Hippocampal formation (tissue), 2 donors: ENCODE results near the gene PRCP.
A peak's percentile ranks its signal among the peaks of the same experiment; 100 is the strongest.
"Not testable (repeated sequence)": the region's sequence is repeated elsewhere in the genome, so short reads cannot be mapped to it uniquely, and the experiment has no call there.

Experiments
- DNase-seq, 2 donors: peaks; one replicate each; lab custom pipeline; 2025; lab: John Stamatoyannopoulos, UW

The PRCP gene

DNA sequence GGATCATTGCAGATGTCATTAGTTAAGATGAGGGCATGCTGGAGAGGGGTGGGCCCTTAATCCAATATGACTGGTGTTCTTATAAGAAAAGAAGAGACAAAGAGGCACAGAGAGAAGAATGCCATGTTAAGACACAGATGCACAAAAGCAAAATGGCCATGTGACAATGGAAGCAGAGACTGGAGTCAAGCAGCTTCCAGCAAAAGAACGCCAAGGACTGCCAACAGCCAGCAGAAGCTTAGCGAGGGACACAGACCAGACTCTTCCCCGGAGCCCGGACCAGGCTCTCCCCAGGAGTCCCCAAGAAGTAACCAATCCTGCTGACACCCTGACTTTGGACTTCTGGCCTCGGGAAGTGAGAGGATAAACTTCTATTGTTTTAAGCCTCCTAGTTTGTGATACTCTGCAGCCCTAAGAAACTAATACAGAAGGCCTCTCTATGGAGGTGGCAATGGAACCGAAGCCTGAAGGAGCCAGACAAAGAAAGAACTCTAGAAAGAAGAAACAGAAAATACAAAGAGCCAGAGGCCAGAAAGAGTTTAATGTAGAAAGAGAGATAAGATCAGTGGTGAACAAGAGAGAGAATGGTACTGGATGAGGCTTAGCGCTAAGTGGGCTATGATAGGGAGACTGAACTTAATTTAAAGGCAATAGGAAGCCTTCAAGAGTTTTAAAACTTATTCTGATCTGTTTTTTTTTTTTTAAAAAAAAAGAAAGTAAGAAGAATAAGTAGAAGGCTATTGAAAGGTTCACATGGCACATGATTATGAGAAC, 27.7 kb downstream of the PRCP start:
- no peak for DNase-seq

DNA sequence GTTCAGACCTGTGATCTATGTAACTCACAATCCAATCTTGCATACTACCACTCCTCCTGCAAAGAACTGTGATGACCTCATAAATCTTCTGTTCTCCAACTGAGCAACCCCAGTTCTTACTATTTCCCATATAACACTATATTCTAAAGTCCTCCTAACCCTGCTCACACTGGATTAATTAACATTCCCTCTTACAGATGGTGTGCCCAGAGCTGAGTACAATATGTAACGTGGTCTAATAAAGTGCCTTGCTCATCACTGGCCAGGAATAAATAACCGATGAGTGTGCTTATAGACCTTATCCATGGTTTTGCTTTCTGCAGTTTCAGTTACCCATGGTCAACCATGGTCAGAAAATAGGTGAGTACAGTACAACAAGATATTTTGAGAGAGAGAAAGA, 28.6 kb downstream of the PRCP start:
- no peak for DNase-seq

DNA sequence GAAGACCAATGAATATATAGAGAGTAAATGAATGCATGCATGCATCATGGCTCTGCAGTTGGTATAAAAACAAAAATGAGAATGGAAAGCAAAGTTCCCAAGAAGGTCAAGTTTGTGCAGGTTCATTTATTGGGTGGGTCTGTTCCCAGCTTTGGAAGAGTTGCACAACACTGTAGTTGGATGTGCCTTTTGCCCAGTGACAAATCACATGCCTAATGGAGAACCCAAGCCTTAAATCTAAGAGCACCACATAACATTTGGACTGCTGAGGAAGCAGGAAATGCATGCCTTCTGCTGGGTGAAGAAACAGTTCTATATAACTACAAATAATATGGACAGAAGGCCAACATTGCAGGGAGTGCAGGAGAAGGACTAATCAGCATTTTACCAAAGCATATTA, 30.6 kb downstream of the PRCP start:
- DNase-seq = no peak

DNA sequence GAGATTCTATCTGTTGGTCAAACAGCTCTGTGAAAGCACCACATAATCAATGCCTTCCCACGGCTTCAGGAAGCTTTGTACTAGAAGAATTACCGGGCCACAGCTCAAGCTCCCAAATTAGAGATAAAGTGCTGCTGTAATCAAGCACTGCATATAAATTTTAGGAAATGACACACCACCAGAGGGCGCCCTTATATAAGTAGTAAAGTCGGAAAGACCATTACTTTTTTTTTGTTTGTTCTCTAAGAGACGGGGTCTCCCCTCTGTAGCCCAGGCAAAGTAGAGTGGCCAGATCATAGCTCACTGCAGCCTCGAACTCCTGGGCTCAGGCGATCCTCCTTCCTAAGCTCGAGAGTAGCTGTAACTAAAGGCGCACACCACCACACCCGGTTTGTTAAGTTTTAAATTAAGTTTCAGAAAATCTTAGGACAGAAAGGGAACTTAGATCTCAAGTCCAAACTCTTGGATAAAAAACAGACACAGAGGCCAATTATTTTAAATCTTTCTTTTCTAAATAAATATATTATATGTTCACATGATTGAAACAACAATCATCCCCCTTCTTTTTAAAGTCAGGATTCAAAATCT, 32.6 kb downstream of the PRCP start:
- DNase-seq = peak; percentile 49 to 87

GRCh38 chr11:82865841-82866240, 34.4 kb downstream of the PRCP start:
- no peak for DNase-seq

DNA sequence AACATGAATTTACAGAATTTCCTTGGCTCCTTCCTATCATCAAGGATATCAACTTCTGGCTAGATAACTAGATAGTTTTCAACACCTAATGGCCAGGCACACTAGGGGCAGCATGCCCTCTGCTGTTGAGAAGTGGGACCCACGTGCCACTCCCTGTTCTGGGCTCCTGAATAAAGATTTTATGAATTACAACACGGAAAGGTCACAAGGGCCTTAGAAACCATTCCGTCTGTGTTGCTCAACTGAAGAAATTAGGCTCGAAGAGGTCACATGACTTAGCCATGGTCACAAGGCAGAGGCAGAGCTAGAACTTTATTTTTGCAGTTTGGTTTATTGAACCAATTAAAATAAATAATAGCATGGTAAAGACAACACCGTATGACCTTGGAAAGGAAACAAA, 36.0 kb downstream of the PRCP start:
- peak; percentile 63 to 72 for DNase-seq

- DNase-seq = no peak
Observed at GRCh38 chr11:82863209-82863608, 37.0 kb downstream of the PRCP start.

GRCh38 chr11:82862379-82862778, 37.9 kb downstream of the PRCP start:
- no peak for DNase-seq

DNA sequence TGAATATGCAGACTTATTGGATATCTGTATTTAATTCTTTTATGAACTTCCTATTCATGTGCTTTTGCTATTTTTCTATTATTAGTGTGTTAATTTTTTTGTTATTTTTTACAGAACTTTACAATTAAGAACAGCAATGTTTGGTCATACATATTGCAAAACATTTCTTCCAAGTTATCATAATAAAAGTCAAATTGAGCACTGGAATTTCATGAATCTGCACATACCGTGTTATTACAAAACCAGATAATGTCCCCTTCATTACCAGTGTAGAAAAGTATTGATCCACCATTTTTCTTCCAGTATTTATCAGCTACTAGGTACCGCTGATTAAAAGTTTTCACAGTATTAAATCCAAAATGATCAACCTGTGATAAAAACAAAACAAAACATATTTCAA, 40.5 kb downstream of the PRCP start:
- no peak for DNase-seq

DNA sequence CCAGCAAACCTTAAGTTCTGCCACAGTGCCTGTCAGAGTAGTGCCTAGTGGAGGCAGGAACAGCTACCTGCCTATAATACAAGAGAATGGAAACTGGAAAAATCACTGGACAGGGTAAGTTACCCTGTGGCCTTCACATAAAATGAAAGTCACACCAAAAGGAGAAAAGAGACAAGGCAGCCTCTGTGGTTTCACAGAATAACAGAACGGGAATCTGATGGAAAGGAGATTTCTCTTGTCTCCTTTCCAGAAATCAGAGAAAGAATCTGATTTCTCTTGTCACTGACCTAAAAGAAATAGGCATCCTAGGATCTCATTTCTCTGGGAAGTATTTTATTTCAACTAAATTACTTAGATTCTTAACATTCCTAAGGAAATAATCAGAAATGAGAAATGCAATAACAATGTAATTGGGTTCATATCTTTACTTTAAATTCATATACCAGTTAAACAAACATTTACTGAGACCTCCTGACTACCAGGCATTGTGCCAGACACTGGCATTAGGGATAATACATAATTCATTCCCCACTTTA, 41.6 kb downstream of the PRCP start:
- peak; percentile 10 to 38 for DNase-seq

DNA sequence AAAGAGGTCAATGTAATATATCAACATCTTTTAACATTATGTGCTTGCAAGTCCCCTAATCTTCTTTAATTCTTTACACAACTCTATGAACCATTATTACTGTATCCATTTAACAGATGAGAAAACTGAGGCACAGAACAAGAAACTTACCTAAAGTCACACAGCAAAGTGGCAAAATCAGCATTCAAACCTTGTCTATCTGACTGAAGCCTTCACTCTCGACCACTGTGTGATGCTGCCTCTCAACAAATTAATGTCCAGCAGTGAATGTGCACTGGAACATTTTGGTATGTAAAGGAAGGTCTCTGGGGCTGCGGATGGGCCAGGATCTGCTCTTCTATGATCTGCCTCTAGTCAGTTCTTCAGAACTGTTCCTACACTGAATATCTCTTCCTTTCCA, 42.1 kb downstream of the PRCP start:
- no peak for DNase-seq

DNA sequence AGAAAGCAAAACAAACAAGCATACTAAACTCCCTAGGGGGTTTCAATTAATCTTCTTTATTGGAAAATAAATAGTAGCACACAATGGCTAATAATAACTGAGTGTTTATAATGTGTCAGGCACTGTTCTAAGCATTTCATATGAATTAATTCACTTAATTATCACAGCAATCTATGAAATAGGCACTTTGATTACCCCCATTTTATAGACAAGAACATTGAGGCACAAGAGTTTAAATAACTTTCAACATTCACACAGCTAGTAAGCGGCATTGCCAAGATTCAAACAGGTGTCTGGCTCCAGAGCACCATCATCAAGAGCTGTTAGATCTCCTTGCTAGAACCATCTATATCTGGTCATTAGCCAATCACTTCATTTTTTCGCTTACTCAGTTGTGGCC, 43.1 kb downstream of the PRCP start:
- DNase-seq = no peak

DNA sequence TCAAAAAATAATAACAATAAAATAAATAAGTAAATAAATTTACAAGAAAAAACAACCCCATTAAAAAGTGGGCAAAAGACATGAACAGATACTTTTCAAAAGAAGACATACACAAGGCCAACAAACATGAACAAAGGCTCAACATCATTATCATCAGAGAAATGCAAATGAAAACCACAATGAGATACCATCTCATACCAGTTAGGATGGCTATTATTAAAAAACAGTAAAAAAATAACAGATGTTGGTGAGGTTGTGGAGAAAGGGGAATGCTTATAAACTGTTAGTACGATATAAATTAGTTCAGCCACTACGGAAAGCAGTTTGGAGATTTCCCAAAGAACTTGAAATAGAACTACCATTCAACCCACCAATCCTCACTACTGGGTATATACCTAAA, 44.6 kb downstream of the PRCP start:
- no peak for DNase-seq

GRCh38 chr11:82854916-82855315, 45.3 kb downstream of the PRCP start:
- DNase-seq = not testable (repeated sequence)

DNA sequence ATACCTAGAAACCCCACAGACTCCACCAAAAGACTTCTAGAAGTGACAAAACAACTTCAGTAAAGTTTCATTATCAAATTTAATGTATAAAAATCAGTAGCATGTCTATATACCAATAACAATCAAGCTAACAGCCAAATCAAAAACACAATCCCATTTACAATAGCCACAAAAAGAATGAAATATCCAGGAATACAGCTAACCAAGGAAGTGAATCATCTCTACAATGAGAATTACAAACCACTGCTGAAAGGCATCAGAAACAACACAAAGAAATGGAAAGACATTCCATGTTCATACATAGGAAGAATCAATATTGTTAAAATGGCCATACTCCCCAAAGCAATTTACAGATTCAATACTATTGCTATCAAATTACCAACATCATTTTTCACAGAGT, 46.0 kb downstream of the PRCP start:
- DNase-seq = no peak

DNA sequence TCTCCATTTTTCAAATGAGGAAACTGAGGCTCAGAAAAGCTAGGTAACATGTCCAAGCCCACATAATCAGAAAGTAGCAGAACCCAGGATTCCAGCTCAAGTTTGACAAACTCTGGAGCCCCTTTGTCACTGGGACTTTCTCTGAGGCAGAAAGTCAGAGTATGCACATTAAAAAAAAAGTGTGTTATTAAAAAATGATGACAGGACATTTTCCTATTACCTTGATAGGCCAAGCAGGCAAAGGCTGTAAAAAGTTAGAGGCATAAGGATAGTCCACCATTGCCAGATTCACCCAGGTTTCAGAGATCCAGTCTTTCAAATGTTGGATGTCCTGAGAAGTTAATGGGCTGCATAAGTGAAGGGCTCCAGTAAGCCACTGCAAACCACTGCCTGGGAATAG, 51.4 kb downstream of the PRCP start:
- DNase-seq = no peak

GRCh38 chr11:82845356-82846353, 54.6 kb downstream of the PRCP start:
- DNase-seq = peak in 1 of 2 donors; percentile 76

DNA sequence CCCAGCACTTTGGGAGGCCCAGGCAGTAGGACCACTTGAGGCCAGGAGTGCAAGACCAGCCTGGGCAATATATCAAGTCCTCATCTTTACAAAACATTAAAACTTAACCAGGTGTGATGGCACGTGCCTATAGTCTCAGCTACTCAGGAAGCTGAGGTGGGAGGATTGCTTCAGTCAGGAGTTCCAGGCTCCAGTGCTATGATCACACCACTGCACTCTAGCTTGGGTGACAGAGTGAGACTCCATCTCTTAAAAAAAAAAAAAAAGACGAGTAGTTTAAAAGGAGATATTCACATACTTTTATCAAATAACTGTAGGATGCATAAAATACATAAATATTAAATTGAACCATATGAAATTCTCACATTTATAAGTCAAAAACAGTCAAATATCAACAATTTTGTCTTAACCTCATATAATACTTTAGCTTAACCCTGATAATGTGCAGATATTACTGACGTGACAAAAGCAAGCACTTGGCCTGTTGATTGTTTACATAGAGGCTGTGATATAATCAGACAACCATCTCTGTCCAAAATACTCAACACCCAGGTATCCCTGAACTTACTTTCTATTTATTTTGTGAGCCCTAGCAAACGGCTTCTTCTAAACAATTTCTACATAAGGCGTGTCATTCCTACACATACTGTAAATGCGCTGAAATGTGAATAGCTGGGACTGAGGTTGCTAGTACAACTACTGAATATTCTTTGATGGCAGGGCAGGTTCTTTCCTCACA, 57.0 kb downstream of the PRCP start:
- DNase-seq = no peak

- DNase-seq = peak; percentile 78 to 91
Observed at GRCh38 chr11:82842019-82842418, 58.2 kb downstream of the PRCP start.

DNA sequence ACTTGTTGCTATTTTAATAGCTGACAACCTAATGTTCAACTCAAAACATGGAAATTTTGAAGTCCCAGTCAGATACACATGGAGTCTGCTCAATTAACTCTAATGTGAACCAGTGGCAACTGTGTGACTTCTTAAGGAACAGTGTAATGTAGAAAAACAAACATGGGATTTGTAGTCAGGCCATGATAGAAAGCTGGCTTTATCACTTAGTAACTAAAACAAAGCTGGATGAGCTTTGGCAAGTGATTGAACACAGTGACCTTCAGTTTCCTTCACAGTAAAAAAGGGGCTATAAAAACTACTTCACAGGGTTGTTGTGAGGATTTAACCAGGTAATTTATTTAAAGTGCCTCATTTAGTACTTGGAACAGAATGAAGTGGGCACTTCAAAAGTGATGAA, 62.6 kb downstream of the PRCP start:
- DNase-seq = no peak

GRCh38 chr11:82832983-82833382, 67.2 kb downstream of the PRCP start:
- no peak for DNase-seq

DNA sequence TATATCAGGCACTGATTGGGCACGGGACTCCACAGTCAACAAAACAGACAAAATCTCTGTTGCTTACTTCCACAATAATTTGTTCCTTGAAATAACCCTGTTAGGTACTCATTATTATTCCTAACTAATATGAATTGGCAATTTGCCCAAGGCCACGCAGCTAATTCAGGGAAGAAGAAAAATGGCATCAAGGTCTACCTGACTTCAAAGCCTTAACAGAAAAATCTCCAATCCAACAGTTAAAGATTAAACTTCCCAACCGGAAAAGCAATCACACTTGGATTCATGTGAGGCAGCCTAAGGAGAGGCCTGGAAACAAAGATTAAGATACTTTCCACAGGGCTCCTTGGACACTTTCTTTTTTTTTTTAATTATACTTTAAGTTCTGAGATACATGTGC, 68.9 kb downstream of the PRCP start:
- DNase-seq = no peak
